Endometrial microvascular endothelial cells (primary cell): ENCODE measurements around the gene B3GAT1. TPM values are rescaled to one million over a fixed set of nuclear protein-coding genes. Genes with fewer than 3 reads are reported as not detected.

Experiments used
- in situ Hi-C: cut with HindIII; loops from 2 replicates; pipeline ENCODE4 v1.10.0; 2017; ENCODE audit warnings: low sequenced_read_pairs, low pct_unique_long_range_greater_than_20kb; ENCODE audit errors: inconsistent ontology term
- total RNA-seq: library from RNA; depleted of rRNA; stranded (reverse); fragments of >200 nt; gene quantifications from one replicate; pipeline ENCODE4 v1.2.3, GENCODE V29; 2015; ENCODE audit errors: inconsistent ontology term

The B3GAT1 gene
- total RNA-seq, 1 donor from 2014 or later = not detected

DNA sequence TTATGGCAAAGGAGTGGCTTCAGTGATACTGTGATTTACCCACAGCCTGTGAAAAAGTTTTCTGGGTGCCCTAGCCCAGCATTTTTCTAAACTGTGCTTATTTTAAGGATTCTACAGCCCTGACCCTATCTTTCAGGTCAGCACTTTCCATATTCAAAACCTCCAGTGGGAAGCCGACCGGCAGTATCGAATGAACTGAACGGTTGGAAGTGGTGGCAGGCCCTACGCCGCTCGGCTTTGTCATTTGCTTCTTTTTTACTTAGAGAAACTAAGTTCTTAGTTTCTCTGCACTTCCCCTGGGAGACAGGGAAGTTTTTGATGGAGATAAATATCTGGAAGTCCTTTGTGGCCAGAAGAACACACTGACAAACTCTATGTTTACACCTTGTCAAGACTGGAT, 79.3 kb downstream of the B3GAT1 start:
- in situ Hi-C loops = no loop called here

DNA sequence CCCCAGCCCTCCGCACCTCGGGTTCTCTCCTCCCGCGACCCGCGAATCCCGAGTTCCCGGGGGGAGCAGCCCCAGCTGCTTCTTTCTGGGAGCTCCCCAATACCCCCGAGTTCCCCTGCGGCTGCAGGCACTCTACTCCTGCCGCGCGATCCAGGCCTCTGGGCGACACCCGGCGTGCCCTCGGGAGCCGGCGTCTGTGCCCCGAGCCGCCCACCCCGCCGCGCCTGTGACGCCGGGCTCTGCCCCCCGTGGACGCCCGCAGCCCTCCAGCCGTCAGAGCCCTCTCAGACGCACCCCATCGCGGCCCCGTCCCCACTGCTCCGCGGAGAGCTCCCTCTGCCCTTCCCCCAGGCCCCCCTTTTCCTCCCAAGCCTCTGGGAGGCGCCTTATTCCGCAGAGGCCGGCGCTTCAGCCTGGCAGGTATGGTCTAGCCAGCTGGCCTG, 79.8 kb downstream of the B3GAT1 start:
- in situ Hi-C loops = no loop called here

DNA sequence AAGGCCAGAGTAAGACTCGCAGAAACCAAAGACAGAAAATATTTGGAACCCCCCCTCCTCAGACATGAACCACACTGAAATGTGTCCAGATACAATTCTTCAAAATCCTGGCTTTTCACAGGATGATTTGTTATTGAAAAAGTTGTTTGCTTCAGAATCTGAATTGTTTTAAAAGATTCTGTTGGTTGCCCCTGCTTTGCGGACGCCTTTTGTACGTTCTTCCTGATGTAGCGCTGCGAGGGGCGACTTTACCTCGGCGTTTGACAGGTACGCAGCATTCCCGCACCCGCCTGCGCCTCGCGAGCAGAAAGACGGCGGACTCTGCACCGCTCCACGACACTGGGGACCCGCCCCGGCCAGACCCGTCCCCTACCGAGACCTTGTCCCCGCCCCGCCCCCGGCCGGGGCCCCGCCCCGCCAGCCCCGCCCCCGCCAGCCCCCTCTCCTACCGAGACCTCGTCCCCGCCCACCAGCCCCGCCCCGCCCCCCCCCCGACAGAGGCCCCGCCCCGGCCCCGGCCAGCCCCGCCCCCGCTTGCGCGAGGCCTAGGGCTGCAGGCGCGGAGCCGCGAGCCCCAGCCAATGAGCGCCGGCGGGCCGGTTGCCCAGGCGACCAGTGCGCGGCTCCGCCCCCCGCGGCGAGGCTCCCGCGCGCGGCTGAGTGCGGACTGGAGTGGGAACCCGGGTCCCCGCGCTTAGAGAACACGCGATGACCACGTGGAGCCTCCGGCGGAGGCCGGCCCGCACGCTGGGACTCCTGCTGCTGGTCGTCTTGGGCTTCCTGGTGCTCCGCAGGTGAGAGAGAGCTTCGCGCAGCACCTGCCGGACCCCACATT, 80.5 kb downstream of the B3GAT1 start, which contains the start of gene GLB1L2:
Gene GLB1L2 (plus strand): TSS at position 635 of the 835 bp plus-strand sequence. CDS start 74 bp downstream, at position 709.
- in situ Hi-C loops = no loop called here

DNA sequence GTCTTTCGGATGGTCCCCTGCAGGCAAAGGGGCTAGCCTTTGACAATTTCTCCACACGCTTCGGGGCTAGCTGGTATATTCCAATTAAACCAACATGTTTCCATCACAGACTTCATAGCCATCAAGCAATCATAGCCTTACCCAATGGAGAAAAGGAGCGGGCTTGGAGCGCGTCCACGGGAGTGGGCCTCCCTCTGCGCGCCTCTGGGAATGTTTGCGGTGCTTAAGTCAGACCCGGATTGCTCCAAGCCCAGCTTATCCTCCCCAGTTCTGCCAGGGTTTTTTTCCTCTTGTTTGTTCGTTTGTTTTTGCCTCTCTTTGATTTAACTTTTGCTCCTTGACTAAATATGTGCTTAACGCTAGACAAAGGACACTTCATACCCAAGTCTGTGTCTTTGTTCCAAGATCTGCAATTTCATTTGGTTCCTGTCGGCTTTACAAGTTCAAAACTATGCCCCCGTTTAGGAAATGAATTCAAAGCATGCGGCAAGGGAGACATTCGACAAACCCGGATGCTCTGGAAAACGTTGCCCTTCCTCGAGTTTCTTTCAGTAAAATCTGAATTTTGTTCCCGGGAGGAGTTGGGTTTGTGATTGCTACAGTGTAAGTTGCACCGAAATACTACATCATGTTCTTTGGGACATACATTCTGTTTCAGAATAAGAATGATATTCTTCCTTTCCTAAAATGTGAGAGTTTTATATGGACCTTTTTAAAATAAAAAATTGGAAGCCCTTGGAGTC, 81.3 kb downstream of the B3GAT1 start:
- in situ Hi-C loops = no loop called here

Other genes starting within 250 kb of the B3GAT1 start
- gene NCAPD3, start 188.3 kb downstream of the B3GAT1 start, total RNA-seq = 30.1 TPM
- 35.1 TPM for gene VPS26B, start 187.6 kb downstream of the B3GAT1 start, total RNA-seq
- gene THYN1, start 158.9 kb downstream of the B3GAT1 start, total RNA-seq = 42.7 TPM
- gene ACAD8, start 158.7 kb downstream of the B3GAT1 start, total RNA-seq = 21.7 TPM
- gene GLB1L3, start 135.9 kb downstream of the B3GAT1 start, total RNA-seq = not detected
- not detected for gene GLB1L2, start 80.3 kb downstream of the B3GAT1 start, total RNA-seq